Tibial artery (tissue), 4 donors: Measurements from ENCODE around the gene PLCH1.

ENCODE experiments used
- DNase-seq, 2 donors: peaks; one replicate each; pipeline ENCODE4 v3.0.0-alpha.2; 2019
- H3K27ac ChIP-seq, 2 donors: fragments of 200-600 bp; sonication (generic) in 1 of 2; 1 replicate in 1 of 2; 2 replicates in 1 of 2; pipeline ENCODE4 v1.5.1; 2018 to 2019; ENCODE audit warnings: mild to moderate bottlenecking in 1 of 2
- H3K27me3 ChIP-seq, 2 donors: fragments of 200-600 bp; sonication (generic) in 1 of 2; one replicate each; pipeline versions ENCODE4 v1.5.1 to v1.6.0; 2016 to 2019
- H3K36me3 ChIP-seq, 3 donors: fragments of 200-600 bp; sonication (generic) in 2 of 3; one replicate each; pipeline ENCODE4 v1.5.1; 2016 to 2019; ENCODE audit warnings: mild to moderate bottlenecking in 2 of 3
- H3K4me1 ChIP-seq, 4 donors: fragments of 200-600 bp; sonication (generic) in 2 of 4; 1 replicate in 3 of 4; 2 replicates in 1 of 4; pipeline ENCODE4 v1.5.1; 2016 to 2019
- H3K4me3 ChIP-seq, 2 donors: fragments of 200-600 bp; sonication (generic) in 1 of 2; 1 replicate in 1 of 2; 2 replicates in 1 of 2; pipeline ENCODE4 v1.5.1; 2018 to 2019; ENCODE audit warnings: mild to moderate bottlenecking in 2 of 2
- H3K9me3 ChIP-seq, 3 donors: fragments of 200-600 bp; sonication (generic) in 1 of 3; one replicate each; pipeline ENCODE4 v1.5.1; 2016 to 2019
- intact Hi-C: fragments of 100-400 bp; cut with DNase I; formaldehyde crosslinking; loops from one replicate; pipeline ENCODE4 v1.15.0; 2023; ENCODE audit warnings: low total_unique reads
- TF ChIP-seq, protein P1 (sequence below), 2 experiments: fragments of 200-600 bp in 1 of 2; fragments of 450-650 bp in 1 of 2; IDR thresholded peaks; one replicate each; pipeline ENCODE4 v1.5.1; 2017 to 2019; ENCODE audit warnings: antibody characterized with exemption in 2 of 2, mild to moderate bottlenecking in 1 of 2, moderate library complexity in 1 of 2

The PLCH1 gene

DNA sequence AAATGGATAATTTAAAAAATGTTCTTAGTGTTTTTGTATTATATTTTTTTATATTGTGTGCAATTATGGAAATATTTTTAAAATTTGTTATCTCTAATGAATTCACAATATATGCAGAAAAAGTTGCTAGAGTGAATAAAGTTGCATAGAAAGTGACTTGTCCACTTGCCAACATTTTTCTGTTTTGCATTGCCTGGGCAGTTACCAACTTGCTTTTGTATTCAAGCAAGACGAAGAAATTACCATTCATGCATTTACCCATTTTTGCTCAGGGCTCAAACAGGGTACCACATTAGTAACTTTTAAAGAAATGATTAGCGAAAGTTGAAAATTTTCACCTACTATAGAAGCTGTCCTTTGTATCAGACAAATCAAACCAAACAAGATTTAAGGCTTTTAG, 298.5 kb downstream of the PLCH1 start:
- Histone ChIP-seq H3K9me3 (no peaks in the 10 kb centered on the region), H3K27ac (no peak overlapping the region), H3K27me3 (no peaks in the 10 kb centered on the region), H3K4me1 (no peaks in the 10 kb centered on the region), H3K4me3 (no peak overlapping the region), H3K36me3 (no peaks in the 10 kb centered on the region)
- intact Hi-C loops = no loop called here
- no peak for DNase-seq
- TF ChIP-seq, protein P1, sequence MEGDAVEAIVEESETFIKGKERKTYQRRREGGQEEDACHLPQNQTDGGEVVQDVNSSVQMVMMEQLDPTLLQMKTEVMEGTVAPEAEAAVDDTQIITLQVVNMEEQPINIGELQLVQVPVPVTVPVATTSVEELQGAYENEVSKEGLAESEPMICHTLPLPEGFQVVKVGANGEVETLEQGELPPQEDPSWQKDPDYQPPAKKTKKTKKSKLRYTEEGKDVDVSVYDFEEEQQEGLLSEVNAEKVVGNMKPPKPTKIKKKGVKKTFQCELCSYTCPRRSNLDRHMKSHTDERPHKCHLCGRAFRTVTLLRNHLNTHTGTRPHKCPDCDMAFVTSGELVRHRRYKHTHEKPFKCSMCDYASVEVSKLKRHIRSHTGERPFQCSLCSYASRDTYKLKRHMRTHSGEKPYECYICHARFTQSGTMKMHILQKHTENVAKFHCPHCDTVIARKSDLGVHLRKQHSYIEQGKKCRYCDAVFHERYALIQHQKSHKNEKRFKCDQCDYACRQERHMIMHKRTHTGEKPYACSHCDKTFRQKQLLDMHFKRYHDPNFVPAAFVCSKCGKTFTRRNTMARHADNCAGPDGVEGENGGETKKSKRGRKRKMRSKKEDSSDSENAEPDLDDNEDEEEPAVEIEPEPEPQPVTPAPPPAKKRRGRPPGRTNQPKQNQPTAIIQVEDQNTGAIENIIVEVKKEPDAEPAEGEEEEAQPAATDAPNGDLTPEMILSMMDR (IDR thresholded peaks at IDR 0.05) = no peak

DNA sequence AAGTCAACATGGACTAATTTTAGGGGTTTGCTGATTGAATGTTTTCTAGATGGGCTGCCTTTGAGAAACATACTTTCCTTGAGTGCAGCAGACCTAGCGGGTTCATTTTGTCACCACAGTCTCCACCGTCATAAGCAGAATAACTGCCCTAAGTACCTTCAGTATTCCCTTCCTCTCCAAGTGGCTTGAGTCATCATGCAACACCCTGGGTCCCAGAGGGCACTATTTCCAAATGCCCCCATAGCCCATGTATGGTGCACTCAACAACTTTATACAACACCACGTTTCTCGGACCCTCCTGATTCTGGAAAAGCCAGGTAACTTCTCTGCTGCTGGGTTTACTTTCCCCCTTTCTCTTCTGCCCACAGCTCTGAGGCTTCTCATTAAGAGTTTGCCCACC, 300.1 kb downstream of the PLCH1 start:
- intact Hi-C loops = no loop called here
- H3K4me3 ChIP-seq = no peak overlapping the region
- H3K27me3 ChIP-seq = no peaks in the 10 kb centered on the region
- TF ChIP-seq, protein P1 (IDR thresholded peaks at IDR 0.05) = no peak
- H3K27ac ChIP-seq = no peak overlapping the region
- H3K9me3 ChIP-seq = no peaks in the 10 kb centered on the region
- H3K4me1 ChIP-seq = no peaks in the 10 kb centered on the region
- DNase-seq = no peak
- H3K36me3 ChIP-seq = no peaks in the 10 kb centered on the region

DNA sequence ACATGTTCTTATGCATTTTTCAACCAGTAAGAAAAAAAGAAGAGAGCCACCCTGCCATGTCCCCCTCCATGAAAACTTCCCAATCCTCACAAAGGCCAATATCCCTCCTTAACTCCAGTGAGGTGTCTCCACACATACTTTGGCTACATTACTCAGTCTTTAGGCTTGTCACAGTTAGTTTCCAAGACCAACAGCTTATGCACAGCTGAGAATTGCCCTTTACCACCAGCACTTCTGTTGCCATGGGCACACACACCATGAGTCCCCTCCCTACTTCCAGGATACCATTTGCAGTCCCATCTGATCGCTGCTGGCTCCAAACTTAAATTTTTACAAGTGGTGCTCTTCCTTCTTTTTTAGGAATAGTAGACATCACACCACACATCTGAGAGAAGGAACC, 301.1 kb downstream of the PLCH1 start:
- Histone ChIP-seq H3K27ac (no peak overlapping the region), H3K27me3 (no peaks in the 10 kb centered on the region), H3K4me3 (no peak overlapping the region), H3K36me3 (no peaks in the 10 kb centered on the region), H3K9me3 (no peaks in the 10 kb centered on the region), H3K4me1 (no peaks in the 10 kb centered on the region)
- no peak for DNase-seq
- intact Hi-C loops = no loop called here
- TF ChIP-seq, protein P1 (IDR thresholded peaks at IDR 0.05) = no peak

DNA sequence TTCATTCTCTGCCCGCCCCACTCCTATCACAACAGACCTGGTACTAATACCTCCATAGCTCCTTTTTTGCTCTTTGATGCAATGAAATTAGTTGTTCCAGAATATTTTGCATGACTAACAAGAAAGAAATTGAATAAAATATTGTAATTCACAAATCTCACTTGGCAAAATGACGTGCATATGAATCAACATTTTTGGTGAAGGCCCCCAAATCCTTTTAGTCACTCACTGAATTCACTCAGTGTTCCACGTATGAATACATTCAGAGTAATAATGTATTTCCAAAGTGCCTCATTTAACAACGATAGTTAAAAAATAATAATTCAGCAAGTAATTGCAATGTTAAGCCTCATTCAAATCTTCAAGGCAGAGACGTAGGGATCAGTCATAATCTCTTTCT, 302.8 kb downstream of the PLCH1 start:
- H3K36me3 ChIP-seq = no peaks in the 10 kb centered on the region
- TF ChIP-seq, protein P1 (IDR thresholded peaks at IDR 0.05) = no peak
- H3K27ac ChIP-seq = no peak overlapping the region
- no peak overlapping the region for H3K4me3 ChIP-seq
- intact Hi-C loops = no loop called here
- H3K27me3 ChIP-seq = no peaks in the 10 kb centered on the region
- no peak for DNase-seq
- H3K4me1 ChIP-seq = no peaks in the 10 kb centered on the region
- no peaks in the 10 kb centered on the region for H3K9me3 ChIP-seq

DNA sequence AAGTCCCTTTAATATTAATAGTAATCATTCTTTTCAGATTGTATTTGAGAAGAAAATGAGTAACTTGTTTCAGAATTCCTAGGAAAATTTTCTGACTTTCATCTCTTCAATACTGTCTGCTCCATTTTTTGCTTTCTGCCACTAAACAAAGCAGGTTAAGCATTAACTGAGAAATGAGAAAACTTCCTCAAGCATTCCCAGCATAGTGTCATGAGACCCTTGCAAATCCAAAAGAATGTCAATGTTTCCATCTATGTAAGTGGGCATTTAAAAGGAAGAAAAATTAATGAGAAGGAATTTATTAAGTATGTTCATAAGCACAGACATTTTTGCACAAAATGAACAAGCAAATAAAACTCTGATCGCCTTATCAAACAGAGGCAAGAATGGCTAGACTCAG, 303.4 kb downstream of the PLCH1 start:
- Histone ChIP-seq H3K4me1 (no peaks in the 10 kb centered on the region), H3K4me3 (no peak overlapping the region), H3K27me3 (no peaks in the 10 kb centered on the region), H3K9me3 (no peaks in the 10 kb centered on the region), H3K27ac (no peak overlapping the region), H3K36me3 (no peaks in the 10 kb centered on the region)
- intact Hi-C loops = no loop called here
- TF ChIP-seq, protein P1 (IDR thresholded peaks at IDR 0.05) = no peak
- no peak for DNase-seq

DNA sequence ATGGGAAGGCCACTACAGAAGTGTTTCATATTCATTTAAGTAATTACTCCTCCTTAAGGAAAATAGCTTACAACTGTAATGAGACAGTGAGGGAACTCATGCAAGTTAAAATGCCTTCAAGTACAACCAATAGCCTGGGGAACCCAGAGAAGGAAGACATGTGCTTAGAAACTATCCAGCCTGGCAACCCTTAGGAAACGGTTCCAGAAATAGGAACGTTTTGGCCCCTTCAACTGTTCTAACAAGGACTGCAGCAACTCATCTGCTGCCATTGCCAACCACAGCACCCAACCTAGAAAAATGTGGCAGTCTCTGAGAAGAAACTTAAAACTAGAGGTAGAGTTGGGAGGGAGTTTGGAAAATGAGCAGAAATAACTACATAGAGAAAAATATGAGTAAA, 303.8 kb downstream of the PLCH1 start:
- Histone ChIP-seq H3K27me3 (no peaks in the 10 kb centered on the region), H3K9me3 (no peaks in the 10 kb centered on the region), H3K27ac (no peak overlapping the region), H3K4me3 (no peak overlapping the region), H3K36me3 (no peaks in the 10 kb centered on the region), H3K4me1 (no peaks in the 10 kb centered on the region)
- TF ChIP-seq, protein P1 (IDR thresholded peaks at IDR 0.05) = no peak
- no peak for DNase-seq
- intact Hi-C loops = no loop called here
